GM19193 (cell line): ENCODE measurements around the gene LTBP4.

Experiments used
- POLR2A ChIP-seq: IDR thresholded peaks from 4 replicates; pipeline ENCODE4 v1.6.1; 2011; ENCODE audit not compliant: insufficient read depth, insufficient read length; ENCODE audit errors: extremely low read depth

The LTBP4 gene

GRCh38 chr19:40623403-40624251 lies 22.5 kb downstream of the LTBP4 start:
- TF ChIP-seq POLR2A = no peak

- TF ChIP-seq POLR2A = no peak
Observed at GRCh38 chr19:40625406-40626120, 24.4 kb downstream of the LTBP4 start.

- TF ChIP-seq POLR2A = no peak
Observed at GRCh38 chr19:40626918-40627317, 25.7 kb downstream of the LTBP4 start.

- no peak for TF ChIP-seq POLR2A
Observed at GRCh38 chr19:40627486-40628279, 26.5 kb downstream of the LTBP4 start.

- no peak for TF ChIP-seq POLR2A
Observed at GRCh38 chr19:40629346-40629745, 28.2 kb downstream of the LTBP4 start.

GRCh38 chr19:40630571-40631160 lies 29.5 kb downstream of the LTBP4 start:
- no peak for TF ChIP-seq POLR2A

GRCh38 chr19:40632311-40633036 lies 31.3 kb downstream of the LTBP4 start:
- no peak for TF ChIP-seq POLR2A

- no peak for TF ChIP-seq POLR2A
Observed at GRCh38 chr19:40633207-40633606, 32.0 kb downstream of the LTBP4 start.

- no peak for TF ChIP-seq POLR2A
Observed at GRCh38 chr19:40638327-40638726, 37.2 kb downstream of the LTBP4 start.

GRCh38 chr19:40639638-40639982 lies 38.4 kb downstream of the LTBP4 start:
- no peak for TF ChIP-seq POLR2A

- no peak for TF ChIP-seq POLR2A
Observed at GRCh38 chr19:40640744-40641143, 39.6 kb downstream of the LTBP4 start.

GRCh38 chr19:40641281-40641680 lies 40.1 kb downstream of the LTBP4 start:
- TF ChIP-seq POLR2A = no peak

GRCh38 chr19:40642051-40642706 lies 41.0 kb downstream of the LTBP4 start:
- TF ChIP-seq POLR2A = no peak
